Dedifferentiated amniotic fluid mesenchymal stem cell (primary cell): Measurements from ENCODE around the gene CACNA2D3.

ENCODE experiments used
- DNase-seq: peaks from one replicate; pipeline ENCODE4 v3.0.0-alpha.2; 2016; ENCODE audit errors: extremely low spot score

CACNA2D3 gene

DNA sequence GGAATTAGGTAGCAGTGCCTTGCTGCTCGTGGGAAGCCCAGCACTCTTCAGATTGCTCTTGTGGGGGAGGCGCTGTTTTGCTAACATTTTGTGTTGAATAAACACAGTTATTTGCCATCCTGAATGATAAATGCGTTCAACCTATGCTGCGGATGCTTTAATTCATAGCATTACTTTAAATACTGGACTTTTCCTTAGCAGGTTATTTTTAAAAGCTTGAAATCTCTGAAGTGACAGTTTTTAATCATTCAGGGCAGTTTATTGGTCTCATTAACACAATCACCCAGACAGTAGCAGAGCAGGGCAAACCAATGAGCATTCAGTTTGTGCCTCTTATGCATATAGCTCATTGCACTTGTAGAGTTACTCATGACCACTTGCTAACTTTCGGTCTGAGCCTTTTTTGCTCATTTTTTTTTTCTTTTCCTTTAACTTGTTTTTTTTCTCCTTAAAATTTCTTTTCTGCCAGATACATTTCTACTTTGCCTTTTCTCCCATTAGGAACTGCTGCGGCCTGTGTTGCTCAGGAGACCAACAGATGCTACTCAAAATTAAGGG, 5.2 kb downstream of the CACNA2D3 start:
- DNase-seq = no peak

DNA sequence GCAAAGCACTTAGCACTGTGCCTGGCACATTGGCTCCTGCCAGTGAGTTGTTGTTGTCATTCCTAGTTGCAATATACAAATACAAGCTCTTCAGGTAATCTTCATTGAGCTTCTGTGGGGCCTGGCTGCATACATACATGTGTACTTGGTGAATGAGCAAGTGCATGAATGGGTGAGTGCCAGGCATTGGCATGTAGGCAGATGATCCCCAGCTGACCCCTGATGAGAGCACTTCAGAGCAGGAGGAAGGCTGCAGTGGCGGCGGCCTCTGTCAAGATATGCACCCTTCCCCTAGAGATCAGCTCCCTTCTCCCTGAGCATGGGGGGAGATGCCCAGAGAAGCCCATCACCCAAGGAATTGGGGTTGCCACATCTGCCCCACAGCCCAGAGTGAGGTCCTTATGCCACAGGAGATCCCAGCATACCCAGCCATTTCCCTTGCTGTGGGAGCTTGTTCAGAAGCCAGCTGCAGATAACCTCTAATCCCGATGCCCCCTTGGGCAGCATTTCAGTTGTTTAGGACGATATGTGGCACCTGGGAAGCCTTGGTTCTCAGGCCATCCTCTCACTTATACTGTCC, 8.8 kb downstream of the CACNA2D3 start:
- no peak for DNase-seq

DNA sequence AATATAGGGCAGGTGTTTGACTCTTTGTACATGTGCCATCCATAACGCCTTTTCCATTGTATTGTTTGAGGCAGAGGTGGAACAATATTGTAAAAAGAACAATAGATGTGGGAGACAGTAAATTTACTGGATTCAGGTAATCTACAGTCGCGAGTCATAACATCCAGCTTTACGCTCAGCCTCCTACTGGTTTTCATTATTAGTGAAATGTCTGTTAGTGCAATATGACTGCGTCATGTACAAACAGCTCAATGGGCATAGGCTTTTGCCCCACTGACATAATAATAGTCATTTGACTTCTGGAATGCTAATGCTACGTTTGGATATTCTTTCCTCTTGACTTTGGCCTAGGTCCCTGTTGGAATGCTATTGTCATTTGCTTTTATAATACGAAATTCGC, 9.5 kb downstream of the CACNA2D3 start:
- no peak for DNase-seq

DNA sequence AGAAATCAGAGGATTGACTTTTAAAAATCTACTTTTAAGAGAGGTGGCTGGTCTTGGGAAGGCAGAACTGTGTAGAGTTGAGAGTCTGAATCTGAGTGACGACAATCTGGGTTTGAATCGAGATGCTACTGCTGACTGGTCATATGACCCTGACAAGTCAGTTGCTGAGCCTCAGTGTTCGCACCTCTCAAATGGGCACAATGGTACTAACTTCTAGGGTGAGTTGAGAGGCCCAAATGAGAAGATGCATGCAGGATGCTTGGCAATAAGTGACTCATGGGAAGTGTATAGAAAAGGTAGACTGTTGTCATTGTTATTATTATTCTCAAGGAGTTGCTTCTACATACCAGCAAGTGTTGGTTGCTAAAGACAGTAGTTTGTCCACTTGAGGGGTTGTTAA, 10.3 kb downstream of the CACNA2D3 start:
- no peak for DNase-seq

DNA sequence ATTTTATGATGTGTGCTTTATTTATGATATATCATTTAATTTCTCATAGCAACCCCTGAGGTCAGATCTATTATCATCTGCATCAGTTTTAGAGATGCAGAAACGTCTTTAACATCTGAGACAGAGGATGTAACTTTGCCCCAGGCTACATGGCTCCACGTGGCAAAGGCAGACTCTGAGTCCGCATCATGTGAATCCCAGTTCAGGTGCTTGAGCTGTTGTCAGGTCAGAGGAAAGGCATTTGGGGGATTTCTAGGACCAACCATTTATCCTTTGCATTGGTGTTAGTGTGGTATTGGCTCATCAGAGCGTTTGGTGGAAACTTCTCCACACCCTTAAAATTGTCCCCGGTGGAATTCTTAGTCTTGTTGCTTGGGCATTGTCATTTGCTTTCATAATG, 10.8 kb downstream of the CACNA2D3 start:
- DNase-seq = no peak

DNA sequence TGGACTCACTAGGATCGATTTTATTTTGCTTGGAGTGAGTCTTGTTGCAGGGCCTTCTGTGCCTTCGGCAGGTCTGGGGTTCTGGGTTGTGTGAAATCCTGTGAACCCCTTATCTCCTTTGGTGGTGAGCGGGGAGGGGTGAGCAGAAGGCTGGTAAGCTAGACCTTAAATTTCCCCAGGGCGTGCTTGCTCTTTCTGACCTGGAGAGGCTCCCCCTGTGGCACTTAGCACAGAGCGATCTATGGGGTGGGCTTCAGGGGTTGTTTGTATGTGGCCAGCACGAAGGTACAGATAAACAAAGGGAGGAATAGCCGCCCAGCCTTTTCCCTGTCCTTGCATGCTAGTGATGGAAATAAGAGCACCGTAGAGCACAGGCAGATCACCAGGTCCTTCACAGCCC, 11.8 kb downstream of the CACNA2D3 start:
- DNase-seq = no peak

DNA sequence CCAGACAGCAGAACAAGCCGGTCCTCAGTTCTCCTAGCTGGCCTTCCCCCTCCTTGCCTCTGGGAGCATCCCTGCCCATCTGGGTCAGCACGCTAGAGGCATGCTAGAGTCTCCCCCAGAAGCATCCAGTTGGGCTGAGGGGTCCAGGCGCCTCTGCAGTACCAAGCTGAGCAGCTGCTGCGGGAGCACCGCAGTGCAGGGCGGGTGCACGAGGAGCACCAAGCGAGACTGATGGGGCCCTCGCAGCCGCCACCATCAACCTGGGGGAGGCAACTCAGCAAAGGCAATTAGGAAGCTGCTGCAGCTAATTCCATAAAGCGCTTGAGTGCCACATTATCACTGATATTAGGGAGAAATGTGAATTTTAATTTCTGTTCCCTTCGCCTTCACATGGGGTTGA, 12.4 kb downstream of the CACNA2D3 start:
- DNase-seq = no peak

DNA sequence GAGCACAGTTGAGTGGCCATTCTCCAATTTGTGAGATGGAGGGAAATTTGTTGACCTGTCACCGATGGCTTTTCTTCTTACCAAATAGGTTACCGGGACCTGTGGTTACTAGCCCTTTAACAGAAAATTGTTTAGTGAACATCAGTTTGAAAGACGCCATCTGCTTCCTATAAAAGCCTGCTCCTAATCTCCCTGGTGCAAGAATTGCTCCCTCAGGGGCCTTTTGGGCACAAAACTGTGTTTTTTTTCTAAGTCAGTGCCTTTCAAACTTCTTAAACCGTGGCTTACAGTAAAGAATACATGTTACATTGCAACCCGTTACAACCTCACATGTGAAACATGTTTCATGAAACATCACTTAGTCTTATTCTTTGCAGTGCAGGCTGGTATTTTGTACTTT, 15.0 kb downstream of the CACNA2D3 start:
- DNase-seq = no peak

DNA sequence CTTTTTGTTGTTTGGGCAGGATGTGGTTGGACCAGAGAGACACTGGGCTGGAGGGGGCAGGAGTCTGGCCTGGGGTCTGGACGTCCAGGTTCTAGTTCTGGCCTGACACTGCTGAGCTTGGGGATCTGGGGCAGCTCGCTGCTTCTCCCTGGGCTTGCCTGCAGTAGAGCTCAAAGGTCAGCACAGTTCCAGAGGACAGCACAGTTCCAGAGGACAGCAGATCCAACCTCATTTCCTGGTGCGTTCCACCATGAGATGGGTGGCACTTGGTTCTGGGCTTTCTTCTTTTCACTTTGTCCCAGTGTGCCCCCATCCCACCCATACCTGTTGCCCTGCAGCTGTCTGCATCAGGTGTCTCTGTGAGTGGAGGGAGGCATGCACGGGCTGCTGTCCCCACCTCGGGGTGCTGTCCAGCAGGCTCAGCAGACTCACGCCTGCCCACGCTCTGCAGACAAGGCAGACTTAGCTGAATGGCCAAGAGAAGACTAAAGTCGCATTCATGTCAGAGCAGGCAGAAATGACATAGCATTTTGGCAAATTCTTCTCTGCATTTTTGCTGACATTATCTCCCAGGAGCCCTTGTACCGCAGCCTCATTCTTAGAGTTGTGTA, 16.7 kb downstream of the CACNA2D3 start:
- DNase-seq = no peak

DNA sequence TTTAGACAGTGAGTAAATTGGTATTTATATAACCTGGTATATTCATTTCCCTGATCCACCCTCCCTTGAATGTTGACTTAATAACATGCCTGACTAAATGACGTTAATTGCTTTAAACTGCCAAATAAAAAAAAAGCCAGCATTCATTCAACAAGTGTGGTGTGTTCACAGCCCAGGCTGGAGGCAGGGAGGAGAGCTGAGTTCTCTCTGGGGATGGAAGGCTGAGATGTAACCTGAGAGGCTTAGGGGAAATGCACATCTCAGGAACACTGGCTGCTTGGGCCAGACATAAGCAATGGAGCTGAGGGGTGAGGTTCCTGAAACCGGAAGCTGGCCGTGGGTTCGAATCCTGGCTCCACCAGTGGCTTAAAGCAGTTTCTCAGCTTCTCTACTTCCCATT, 17.3 kb downstream of the CACNA2D3 start:
- DNase-seq = no peak

DNA sequence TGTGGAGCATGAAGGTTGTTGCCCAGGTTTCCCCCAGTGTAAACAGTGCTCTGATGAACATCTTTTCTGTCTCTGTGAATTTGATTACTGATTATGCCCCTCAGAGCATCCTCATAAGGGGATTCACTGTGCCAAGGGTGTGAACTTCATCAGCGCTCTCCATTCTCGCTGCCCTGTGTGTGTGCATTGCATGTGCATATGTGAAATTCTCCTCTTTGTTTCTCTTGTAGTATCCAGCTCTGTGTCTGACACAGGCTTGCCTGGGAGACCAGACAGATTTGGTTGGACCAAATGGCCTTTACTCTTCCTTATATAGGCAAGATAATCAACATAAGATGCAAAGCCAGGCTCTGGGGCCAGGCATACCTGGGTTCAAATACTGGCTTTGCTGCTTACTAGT, 21.9 kb downstream of the CACNA2D3 start:
- DNase-seq = no peak

DNA sequence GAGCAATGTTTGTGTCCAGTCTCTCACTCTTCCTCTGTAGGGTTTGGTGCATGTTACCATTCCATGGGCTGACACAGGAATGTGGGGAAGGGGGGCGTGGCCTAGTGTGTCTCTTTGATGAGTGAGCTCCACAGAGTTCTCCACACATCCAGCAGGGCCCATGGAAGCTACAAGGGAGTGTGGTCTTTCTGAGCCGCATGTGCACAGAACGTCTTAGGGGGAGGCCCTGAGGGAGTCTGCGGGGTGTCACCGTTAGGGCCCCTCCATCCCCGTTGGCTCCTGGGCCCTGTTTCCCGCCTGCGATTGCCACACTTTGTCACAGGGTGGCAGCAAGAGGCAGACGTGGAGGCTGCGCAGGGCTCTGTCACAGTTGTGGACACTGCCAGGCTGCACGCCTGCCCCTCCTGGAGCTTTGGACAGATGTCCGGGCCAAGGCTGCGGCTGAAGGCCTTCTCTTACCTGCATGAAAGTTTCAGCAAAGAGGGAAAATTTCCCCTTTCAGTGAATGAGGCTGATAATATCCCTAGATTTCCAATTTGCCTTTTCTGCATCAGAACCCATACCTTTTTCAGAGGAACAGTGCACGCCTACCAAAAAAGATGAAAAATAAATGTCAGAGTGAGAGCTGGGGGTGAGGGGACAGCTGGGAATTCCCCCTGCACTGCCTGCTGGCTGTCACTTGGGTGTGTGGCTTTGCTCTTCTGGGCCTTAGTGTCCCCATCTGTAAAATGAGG, 24.3 kb downstream of the CACNA2D3 start:
- no peak for DNase-seq

DNA sequence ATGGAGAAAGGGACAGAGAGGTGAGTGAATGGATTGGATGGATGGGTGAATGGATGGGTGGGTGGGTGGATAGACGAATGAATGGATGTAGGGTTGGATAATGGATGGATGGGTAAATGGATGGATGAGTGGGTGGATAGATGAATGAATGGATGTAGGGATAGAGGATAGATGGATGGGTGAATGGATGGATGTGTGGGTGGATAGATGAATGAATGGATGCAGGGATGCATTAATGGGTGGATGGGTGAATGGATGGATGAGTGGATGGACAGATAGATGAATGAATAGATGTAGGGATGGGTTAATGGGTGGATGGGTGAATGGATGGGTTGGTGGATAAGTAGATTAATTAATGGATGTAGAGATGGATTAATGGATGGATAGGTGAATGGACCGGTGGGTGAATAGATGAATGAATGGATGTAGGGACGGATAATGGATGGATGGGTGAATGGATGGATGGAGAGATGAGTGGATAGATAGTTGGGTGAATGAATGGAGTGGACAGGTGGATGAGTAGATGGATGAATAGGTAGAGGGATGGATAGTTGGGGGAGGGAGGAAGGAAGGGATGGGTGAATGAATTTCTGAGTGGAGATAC, 28.6 kb downstream of the CACNA2D3 start:
- DNase-seq = no peak

DNA sequence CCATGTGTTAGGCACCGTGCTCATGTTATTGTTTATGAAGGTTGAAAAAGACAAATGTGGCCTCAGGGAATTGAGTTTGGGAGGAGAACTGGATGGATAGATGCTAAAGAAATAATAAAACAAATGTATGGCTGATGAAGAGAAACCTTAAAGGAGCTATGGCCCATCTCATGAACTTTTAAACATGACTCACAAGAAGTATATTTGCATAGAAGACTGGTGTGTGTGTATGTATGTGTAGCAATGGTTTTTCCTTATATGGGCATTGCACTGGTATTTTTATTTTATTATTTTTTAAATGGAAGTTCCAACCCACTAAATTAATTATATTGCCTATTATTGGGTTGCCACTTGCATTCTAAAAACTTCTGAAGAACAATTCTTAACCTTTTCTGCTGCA, 31.1 kb downstream of the CACNA2D3 start:
- DNase-seq = no peak

DNA sequence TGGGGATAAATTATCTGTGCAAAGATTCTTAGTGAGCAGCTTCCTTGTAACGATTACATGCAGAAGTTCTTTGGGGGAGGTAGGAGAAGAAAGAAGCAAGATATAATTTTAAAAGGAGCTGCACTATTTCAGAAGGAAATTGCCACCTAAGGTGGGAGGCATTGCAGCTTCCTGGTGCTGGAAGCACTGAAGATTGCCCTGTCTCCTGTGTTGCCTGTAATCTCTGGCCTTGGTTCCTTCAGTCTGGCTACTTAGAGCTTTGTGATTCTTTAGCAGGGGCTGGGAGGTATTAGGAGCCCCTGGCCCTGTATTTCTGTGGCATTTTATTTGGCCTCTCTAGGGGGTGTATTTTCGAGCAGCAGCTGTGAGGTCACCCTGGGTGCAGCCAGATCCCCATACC, 35.5 kb downstream of the CACNA2D3 start:
- DNase-seq = no peak

DNA sequence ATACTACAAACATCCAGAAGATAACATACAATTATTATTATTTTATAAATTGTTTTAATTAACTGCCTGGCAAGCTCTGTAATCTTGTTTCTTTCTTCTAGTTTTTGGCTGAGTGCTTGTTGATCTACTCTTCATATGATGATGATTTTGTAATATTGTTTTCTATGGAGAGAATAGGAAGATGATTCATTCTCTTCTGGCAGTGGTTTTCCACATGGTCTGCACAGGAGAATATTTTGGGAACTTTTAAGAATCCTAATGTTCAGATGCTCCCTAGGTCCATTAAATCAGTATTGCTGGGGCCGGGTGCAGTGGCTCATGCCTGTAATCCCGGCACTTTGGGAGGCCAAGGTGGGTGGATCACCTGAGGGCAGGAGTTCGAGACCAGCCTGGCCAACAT, 37.6 kb downstream of the CACNA2D3 start:
- DNase-seq = no peak

DNA sequence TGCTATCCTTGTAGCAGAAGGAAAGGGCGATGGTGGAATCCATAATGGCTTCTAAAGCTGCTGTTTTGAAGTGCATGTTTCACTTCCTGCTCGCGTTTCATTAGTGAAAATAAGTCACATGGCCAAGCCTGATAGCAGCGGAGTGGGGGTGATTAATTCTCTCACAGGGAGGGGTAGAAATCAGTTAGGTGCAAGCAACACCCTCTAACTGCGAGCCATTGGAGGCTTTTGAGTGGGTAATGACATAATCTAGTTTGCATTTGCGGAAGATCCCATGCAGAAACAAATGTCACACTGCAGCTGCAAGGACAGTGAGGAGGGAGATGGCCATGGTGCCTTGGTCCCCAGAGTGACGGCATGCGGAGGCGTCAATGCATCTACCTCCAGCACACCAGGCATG, 41.1 kb downstream of the CACNA2D3 start:
- no peak for DNase-seq

DNA sequence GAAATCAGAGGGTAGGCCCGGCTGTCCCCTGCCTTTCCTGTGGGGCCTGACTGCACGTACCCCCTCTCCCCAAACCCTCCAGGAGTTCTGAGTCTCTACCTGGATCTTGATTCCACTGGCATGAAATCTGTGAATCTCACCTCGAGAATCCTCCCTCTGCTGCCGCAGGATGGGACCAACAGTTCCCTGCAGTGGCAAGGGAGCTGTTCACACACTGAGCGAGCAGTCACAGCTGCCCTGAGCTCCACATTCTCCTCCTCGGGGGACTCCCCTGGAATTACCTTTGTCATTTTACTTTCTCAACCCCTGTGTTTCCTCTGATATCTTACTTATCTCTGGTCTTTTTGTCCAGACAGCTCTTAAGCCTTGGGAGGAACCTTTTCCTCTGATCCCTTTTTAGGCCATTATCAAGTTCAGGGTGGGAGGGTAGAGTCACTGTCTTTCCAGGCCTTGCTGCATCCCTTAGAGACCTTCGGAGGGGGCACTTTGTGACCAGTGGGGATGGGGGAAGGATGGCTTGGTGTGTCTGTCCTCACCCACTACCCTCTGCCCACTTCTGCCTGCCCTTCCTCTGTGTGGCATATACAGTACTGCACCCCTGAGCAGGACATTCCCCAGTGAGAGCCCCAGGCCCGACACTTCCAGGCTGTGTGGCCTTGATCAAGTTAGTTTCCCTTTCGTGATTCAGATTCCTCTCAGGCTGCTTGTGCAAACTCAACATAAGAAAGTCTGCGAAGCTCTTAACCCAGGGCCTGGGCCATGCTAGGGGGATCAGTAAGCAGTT, 42.0 kb downstream of the CACNA2D3 start:
- no peak for DNase-seq

DNA sequence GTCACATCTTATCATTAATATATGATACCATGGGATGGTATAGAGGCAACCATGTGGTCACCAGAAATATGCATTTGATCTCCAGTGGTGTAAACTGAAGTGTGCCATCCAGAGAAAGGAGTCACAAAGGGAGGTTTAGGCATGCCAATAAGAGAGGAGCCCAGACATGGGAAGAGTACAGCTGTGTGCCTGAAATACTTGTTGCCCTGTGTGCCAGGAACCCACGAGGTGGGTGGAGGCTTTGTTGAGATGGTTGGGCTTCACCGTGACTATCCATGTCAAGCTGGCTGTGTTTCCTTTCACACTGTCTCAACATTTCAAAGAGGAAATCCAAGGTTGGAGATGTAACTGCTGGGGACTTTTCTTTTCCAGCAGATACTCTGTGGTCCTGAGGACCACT, 43.5 kb downstream of the CACNA2D3 start:
- no peak for DNase-seq

DNA sequence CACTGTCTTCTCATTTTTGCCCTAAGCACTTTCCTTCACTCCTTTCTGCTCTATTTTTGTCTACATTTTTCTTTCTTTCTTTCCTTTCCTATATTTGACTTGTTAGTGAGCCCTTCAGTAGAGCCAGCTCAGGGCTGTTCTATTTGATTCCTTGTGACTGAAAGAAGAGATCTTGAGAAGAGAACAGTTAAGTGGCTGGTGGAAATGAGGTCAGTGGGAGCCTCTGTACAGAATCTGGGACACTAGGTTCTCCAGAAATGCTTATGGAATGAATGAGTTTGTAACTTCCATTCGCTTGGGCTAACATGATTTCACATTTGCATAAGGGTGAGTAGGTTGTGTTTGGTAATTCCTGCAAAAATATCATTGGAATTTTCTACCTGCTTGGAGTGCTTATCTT, 45.6 kb downstream of the CACNA2D3 start:
- DNase-seq = no peak

DNA sequence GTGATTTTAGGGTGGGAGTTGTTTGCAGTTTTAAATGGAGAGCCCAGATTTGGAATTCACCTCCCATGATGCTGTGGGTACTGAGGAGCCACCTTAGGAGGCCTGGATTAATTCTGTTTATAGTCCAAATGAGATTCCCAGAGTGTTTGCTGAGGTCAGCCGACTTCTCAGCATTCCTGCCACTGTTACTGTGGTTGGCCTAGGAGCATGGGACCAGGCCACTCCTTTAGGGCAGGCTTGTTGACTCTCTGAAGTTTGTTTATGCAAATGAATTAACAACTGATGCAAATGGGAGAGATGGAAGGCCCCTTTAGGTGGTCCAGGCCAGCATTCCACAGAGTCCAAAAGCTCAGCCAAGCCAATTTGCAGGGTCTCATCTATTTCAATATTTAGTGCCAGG, 46.1 kb downstream of the CACNA2D3 start:
- DNase-seq = no peak

DNA sequence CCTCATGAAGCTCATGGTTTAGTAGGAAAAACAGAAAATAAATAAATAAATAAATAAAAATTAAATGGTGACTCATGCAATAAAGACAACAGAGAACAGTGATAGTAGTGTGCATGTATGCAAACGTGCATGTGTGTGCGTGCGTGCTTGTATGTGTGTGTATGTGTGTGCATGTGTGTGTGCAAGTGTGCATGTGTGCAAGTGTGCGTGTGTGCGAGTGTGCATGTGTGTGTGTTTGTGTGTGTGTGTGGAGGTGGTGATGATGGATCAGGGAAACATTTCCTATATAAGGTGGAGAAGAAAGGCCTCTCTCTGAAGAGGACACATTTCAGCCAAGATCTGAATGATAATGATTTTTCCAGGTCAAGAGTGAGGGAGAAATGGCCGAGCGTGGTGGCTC, 47.2 kb downstream of the CACNA2D3 start:
- no peak for DNase-seq
